Endothelial cell (in vitro differentiated cells): Measurements from ENCODE around the gene SLC25A43. TPM values are rescaled to one million over a fixed set of nuclear protein-coding genes. Genes with fewer than 3 reads are reported as not detected.
"Not testable (repeated sequence)": the region's sequence is repeated elsewhere in the genome, so short reads cannot be mapped to it uniquely, and the experiment has no call there.

Source experiments
- DNase-seq: peaks from one replicate; pipeline ENCODE4 v3.0.0; 2021; ENCODE audit warnings: low spot score
- H3K27ac Mint-ChIP-seq: one replicate; pipeline ENCODE4 v1.8.0; 2021; ENCODE audit warnings: mixed read lengths, inconsistent platforms; ENCODE audit not compliant: unreplicated experiment
- H3K27me3 Mint-ChIP-seq: one replicate; pipeline ENCODE4 v1.8.0; 2021; ENCODE audit warnings: mild to moderate bottlenecking, moderate library complexity, mixed read lengths, inconsistent platforms; ENCODE audit not compliant: unreplicated experiment
- H3K36me3 Mint-ChIP-seq: one replicate; pipeline ENCODE4 v1.8.0; 2021; ENCODE audit warnings: mild to moderate bottlenecking, low read depth, mixed read lengths, inconsistent platforms; ENCODE audit not compliant: unreplicated experiment
- H3K4me1 Mint-ChIP-seq: one replicate; pipeline ENCODE4 v1.8.0; 2021; ENCODE audit warnings: mild to moderate bottlenecking, mixed read lengths, inconsistent platforms; ENCODE audit not compliant: unreplicated experiment
- H3K4me3 Mint-ChIP-seq: one replicate; pipeline ENCODE4 v1.8.0; 2021; ENCODE audit warnings: mild to moderate bottlenecking, mixed read lengths, inconsistent platforms; ENCODE audit not compliant: unreplicated experiment
- H3K9me3 Mint-ChIP-seq: one replicate; pipeline ENCODE4 v1.8.0; 2021; ENCODE audit warnings: mixed read lengths, inconsistent platforms; ENCODE audit not compliant: unreplicated experiment
- total RNA-seq: library from RNA; stranded (reverse); fragmentation: NEBNext Ultra II Directional; extraction: Animal tissue kit (Norgen Biotek cat#: 25700); gene quantifications from one replicate; pipeline ENCODE4 v1.2.1, GENCODE V29; 2021; ENCODE audit not compliant: unreplicated experiment
- TF ChIP-seq, protein P1 (sequence below): fragments of 200-600 bp; sonication (generic); IDR thresholded peaks from one replicate; pipeline ENCODE4 v1.5.0; 2021; ENCODE audit warnings: antibody characterized with exemption; ENCODE audit not compliant: unreplicated experiment

SLC25A43 gene
- total RNA-seq, 1 donor from 2014 or later: 6.5 TPM

DNA sequence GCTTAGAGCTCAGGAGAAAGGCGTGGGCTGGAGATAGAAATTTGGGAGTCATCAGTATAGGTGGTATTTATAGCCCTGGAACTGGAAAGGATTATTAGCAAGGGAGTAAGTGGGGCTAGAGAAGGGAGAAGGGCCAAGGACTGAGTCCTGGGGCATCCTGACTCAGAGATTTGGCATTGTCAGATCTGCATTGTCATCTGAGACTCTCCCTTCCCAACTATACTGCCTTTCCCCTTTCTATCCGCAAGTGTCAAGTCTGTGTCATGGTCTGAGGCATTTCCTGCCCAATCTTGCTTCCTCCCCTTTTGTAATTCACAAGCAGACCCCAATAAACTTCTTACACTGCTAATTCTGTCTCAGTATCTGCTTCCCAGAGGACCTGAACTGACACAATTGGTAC, 24.4 kb upstream of the SLC25A43 start:
- H3K36me3 Mint-ChIP-seq: no peaks in the 10 kb centered on the region
- no peaks in the 10 kb centered on the region for H3K9me3 Mint-ChIP-seq
- no peak for DNase-seq
- TF ChIP-seq, protein P1, sequence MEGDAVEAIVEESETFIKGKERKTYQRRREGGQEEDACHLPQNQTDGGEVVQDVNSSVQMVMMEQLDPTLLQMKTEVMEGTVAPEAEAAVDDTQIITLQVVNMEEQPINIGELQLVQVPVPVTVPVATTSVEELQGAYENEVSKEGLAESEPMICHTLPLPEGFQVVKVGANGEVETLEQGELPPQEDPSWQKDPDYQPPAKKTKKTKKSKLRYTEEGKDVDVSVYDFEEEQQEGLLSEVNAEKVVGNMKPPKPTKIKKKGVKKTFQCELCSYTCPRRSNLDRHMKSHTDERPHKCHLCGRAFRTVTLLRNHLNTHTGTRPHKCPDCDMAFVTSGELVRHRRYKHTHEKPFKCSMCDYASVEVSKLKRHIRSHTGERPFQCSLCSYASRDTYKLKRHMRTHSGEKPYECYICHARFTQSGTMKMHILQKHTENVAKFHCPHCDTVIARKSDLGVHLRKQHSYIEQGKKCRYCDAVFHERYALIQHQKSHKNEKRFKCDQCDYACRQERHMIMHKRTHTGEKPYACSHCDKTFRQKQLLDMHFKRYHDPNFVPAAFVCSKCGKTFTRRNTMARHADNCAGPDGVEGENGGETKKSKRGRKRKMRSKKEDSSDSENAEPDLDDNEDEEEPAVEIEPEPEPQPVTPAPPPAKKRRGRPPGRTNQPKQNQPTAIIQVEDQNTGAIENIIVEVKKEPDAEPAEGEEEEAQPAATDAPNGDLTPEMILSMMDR: no peak
- H3K27me3 Mint-ChIP-seq: no peaks in the 10 kb centered on the region
- H3K27ac Mint-ChIP-seq: no peak overlapping the region
- H3K4me1 Mint-ChIP-seq: no peaks in the 10 kb centered on the region
- H3K4me3 Mint-ChIP-seq: no peak overlapping the region

DNA sequence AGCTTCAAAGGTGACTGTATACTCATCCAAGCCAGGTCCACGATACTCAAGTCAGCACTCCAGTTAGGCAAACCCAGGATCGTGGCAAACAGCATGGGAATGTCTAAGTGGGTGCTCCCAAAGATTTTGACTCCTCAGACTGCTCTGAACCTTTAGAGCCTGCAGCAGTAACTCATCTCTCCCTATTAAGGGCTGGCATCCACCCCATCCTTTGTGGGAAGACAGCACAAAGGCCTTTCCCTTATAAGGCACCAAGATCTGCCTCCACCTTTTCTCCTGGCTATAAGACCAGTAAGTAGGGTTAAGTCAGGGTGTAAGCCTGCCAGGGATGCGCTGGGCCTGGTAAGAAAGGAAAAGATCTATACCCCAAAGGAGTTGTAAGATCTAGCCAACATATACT, 23.6 kb upstream of the SLC25A43 start:
- Mint-ChIP-seq H3K9me3 (no peaks in the 10 kb centered on the region), H3K4me1 (no peaks in the 10 kb centered on the region), H3K36me3 (no peaks in the 10 kb centered on the region), H3K27me3 (no peaks in the 10 kb centered on the region), H3K4me3 (no peak overlapping the region), H3K27ac (no peak overlapping the region)
- TF ChIP-seq, protein P1: no peak
- DNase-seq: no peak

DNA sequence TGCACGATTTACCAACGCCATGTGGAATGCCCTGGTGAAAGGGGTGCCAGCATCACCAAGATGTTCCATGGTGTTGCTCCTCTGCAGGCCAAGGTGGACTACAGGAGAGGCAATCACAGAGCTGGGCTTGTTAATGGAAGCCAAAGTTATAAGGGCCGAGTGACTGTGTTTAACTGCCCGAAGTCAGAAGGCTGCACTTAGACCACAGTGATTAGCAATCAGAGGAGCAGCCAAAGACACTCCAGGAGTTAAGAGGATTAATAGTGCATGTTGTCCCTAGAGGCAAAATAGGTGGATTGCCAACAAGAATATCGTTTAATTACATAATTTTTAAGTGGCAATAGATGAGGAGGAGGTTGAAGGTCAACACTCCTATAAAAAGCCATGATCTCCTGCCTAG, 22.8 kb upstream of the SLC25A43 start:
- DNase-seq: no peak
- Mint-ChIP-seq H3K4me1 (peaks cover 4% of the 10 kb centered on the region), H3K36me3 (no peaks in the 10 kb centered on the region), H3K27me3 (peaks cover 1% of the 10 kb centered on the region), H3K4me3 (no peak overlapping the region), H3K27ac (no peak overlapping the region), H3K9me3 (no peaks in the 10 kb centered on the region)
- TF ChIP-seq, protein P1: no peak

DNA sequence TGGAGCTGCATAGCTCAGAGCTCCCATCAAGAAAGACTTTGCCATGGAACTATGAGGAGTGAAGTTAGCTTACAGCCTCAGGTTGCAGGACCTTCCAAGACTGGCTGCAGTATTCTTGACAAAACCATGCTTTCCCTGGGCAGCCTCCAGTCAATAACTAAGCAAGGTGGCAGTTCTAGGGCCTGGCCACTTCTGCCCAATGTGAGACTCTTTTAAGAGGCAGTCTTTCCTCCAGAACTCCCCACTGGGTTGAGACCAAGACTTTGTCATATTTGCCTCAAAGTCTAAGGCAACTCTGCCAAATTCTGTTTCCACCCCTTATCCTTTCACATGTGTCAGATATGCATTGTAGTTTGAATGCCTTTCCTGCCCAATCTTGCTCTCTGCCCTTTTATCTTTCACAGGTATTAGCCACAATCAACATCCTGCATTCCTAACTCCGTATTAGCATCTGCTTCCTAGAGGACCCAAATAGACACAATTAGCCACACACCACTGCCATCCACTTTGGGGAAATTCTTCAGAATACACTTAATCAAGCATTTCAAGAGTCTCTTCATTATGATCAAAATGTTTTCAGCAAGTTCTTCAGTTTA, 17.7 kb upstream of the SLC25A43 start:
- no peaks in the 10 kb centered on the region for H3K36me3 Mint-ChIP-seq
- no peaks in the 10 kb centered on the region for H3K9me3 Mint-ChIP-seq
- peaks cover 5% of the 10 kb centered on the region for H3K27me3 Mint-ChIP-seq
- H3K27ac Mint-ChIP-seq: no peak overlapping the region
- peaks cover 8% of the 10 kb centered on the region for H3K4me1 Mint-ChIP-seq
- no peak for DNase-seq
- TF ChIP-seq, protein P1: no peak
- H3K4me3 Mint-ChIP-seq: no peak overlapping the region

DNA sequence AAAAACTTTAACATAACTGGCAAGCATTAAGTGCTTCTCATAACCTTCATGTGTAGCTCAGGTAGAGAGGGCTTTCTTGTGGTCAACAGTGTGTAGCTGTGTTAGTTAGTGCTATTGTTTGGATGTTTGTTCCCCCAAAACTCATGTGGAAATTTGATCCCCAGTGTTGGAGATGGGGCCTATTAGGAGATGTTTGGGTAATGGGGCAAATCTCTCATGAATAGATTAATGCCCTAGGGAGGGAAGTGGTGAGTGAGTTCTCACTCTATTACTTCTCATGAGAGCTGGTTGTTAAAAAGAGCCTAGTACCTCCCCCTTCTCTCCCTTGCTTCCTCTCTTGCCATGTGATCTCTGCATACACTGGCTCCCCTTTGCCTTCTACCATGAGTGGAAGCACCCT, 16.5 kb upstream of the SLC25A43 start:
- Mint-ChIP-seq H3K27ac (no peak overlapping the region), H3K4me3 (no peak overlapping the region), H3K27me3 (peaks cover 5% of the 10 kb centered on the region), H3K9me3 (no peaks in the 10 kb centered on the region), H3K36me3 (no peaks in the 10 kb centered on the region), H3K4me1 (peaks cover 8% of the 10 kb centered on the region)
- no peak for DNase-seq
- TF ChIP-seq, protein P1: no peak

DNA sequence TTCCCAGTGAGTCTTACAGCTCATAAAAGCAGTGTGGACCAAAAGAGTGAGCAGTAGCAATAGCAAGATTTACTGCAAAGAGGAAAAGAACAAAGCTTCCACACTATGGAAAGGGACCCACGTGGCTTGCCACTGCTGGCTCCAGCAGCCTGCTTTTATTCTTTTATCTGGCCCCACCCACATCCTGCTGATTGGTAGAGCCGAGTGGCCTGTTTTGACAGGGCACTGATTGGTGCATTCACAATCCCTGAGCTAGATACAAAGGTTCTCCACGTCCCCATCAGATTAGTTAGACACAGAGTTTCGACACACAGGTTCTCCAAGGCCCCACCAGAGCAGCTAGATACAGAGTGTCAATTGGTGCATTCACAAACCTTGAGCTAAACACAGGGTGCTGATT, 12.5 kb upstream of the SLC25A43 start:
- H3K27ac Mint-ChIP-seq, H3K36me3 Mint-ChIP-seq, DNase-seq, H3K9me3 Mint-ChIP-seq, H3K4me1 Mint-ChIP-seq, H3K4me3 Mint-ChIP-seq, H3K27me3 Mint-ChIP-seq: not testable (repeated sequence)

DNA sequence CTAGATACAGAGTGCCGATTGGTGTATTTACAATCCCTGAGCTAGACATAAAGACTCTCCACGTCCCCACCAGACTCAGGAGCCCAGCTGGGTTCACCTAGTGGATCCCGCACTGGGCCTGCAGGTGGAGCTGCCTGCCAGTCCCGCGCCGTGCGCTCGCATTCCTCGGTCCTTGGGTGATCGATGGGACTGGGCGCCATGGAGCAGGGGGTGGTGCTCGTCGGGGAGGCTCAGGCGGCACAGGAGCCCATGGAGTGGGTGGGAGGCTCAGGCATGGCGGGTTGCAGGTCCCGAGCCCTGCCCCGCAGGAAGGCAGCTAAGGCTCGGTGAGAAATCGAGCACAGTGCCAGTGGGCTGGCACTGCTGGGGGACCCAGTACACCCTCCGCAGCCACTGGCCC, 11.7 kb upstream of the SLC25A43 start:
- not testable (repeated sequence) for H3K9me3 Mint-ChIP-seq, H3K4me3 Mint-ChIP-seq, H3K36me3 Mint-ChIP-seq, DNase-seq, H3K27ac Mint-ChIP-seq, H3K27me3 Mint-ChIP-seq, H3K4me1 Mint-ChIP-seq
